Trophoblast cell (in vitro differentiated cells and primary cell): ENCODE data around the gene DAGLB.

Experiments used
- DNase-seq, 2 donors: peaks; one replicate each; pipeline ENCODE4 v3.0.0-alpha.2; 2016
- H2AFZ ChIP-seq: 2 replicates; pipeline ENCODE4 v1.6.1; 2013; ENCODE audit warnings: low read length, moderate library complexity, mild to moderate bottlenecking; ENCODE audit not compliant: insufficient read depth, poor library complexity
- H2AK5ac ChIP-seq: 2 replicates; pipeline ENCODE4 v1.6.1; 2013; ENCODE audit warnings: mild to moderate bottlenecking, low read length
- H2BK120ac ChIP-seq: 2 replicates; pipeline ENCODE4 v1.6.1; 2013; ENCODE audit warnings: low read length, mild to moderate bottlenecking, moderate library complexity; ENCODE audit not compliant: insufficient read depth, poor library complexity
- H2BK12ac ChIP-seq: 2 replicates; pipeline ENCODE4 v1.6.1; 2013; ENCODE audit warnings: mild to moderate bottlenecking, low read length, moderate library complexity
- H2BK5ac ChIP-seq: 2 replicates; pipeline ENCODE4 v1.6.1; 2013; ENCODE audit warnings: low read length, low read depth, moderate library complexity, mild to moderate bottlenecking; ENCODE audit not compliant: poor library complexity
- H3K14ac ChIP-seq: 2 replicates; pipeline ENCODE4 v1.6.1; 2013; ENCODE audit warnings: mild to moderate bottlenecking, low read length
- H3K18ac ChIP-seq: 2 replicates; pipeline ENCODE4 v1.6.1; 2013; ENCODE audit warnings: mild to moderate bottlenecking, low read length
- H3K23ac ChIP-seq: 2 replicates; pipeline ENCODE4 v1.6.1; 2013; ENCODE audit warnings: low read length
- H3K27ac ChIP-seq: 2 replicates; pipeline ENCODE4 v1.5.1; 2013; ENCODE audit warnings: low read depth, mild to moderate bottlenecking, inconsistent platforms, low read length, moderate library complexity
- H3K27me3 ChIP-seq: 2 replicates; pipeline ENCODE4 v1.6.1; 2013; ENCODE audit warnings: inconsistent platforms, mild to moderate bottlenecking, low read length, moderate library complexity; ENCODE audit not compliant: insufficient read depth
- H3K36me3 ChIP-seq, 2 experiments: 1 replicate in 1 of 2; 2 replicates in 1 of 2; pipeline ENCODE4 v1.6.1; 2013; ENCODE audit warnings: low read length in 2 of 2, mild to moderate bottlenecking in 2 of 2, moderate library complexity in 1 of 2; ENCODE audit not compliant: insufficient read depth in 2 of 2, control insufficient read depth in 1 of 2
- H3K4ac ChIP-seq: 2 replicates; pipeline ENCODE4 v1.6.1; 2013; ENCODE audit warnings: low read depth, mild to moderate bottlenecking, low read length, moderate library complexity
- H3K4me1 ChIP-seq, 2 experiments: 1 replicate in 1 of 2; 2 replicates in 1 of 2; pipeline ENCODE4 v1.6.1; 2013; ENCODE audit warnings: low read length in 2 of 2, mild to moderate bottlenecking in 2 of 2, moderate library complexity in 1 of 2; ENCODE audit not compliant: insufficient read depth in 2 of 2, control insufficient read depth in 1 of 2
- H3K4me2 ChIP-seq: 2 replicates; pipeline ENCODE4 v1.6.1; 2013; ENCODE audit warnings: inconsistent platforms, mild to moderate bottlenecking, low read length, moderate library complexity
- H3K4me3 ChIP-seq: 2 replicates; pipeline ENCODE4 v1.5.1; 2013; ENCODE audit warnings: mild to moderate bottlenecking, low read depth, low read length, inconsistent platforms
- H3K79me1 ChIP-seq: one replicate; pipeline ENCODE4 v1.6.1; 2013; ENCODE audit warnings: low read length
- H3K79me2 ChIP-seq: 2 replicates; pipeline ENCODE4 v1.6.1; 2013; ENCODE audit warnings: low read length, mild to moderate bottlenecking; ENCODE audit not compliant: control insufficient read depth, insufficient read depth, poor library complexity
- H3K9ac ChIP-seq: 2 replicates; pipeline ENCODE4 v1.6.1; 2013; ENCODE audit warnings: mild to moderate bottlenecking, low read length
- H3K9me3 ChIP-seq: 2 replicates; pipeline ENCODE4 v1.6.1; 2013; ENCODE audit warnings: low read depth, mild to moderate bottlenecking, control low read depth, inconsistent platforms, low read length; ENCODE audit not compliant: insufficient read depth
- H4K12ac ChIP-seq: 2 replicates; pipeline ENCODE4 v1.6.1; 2013; ENCODE audit warnings: low read depth, mild to moderate bottlenecking, low read length, moderate library complexity
- H4K8ac ChIP-seq: 2 replicates; pipeline ENCODE4 v1.6.1; 2013; ENCODE audit warnings: low read depth, mild to moderate bottlenecking, low read length, moderate library complexity
- H4K91ac ChIP-seq: one replicate; pipeline ENCODE4 v1.6.1; 2013; ENCODE audit warnings: low read depth, mild to moderate bottlenecking, low read length, moderate library complexity
- WGBS: extraction: QIAGEN DNeasy Blood & Tissue Kit; methylation state at CpG from one replicate; pipeline ENCODE4 v1.1.7; 2013; ENCODE audit warnings: missing lambda C conversion rate; ENCODE audit not compliant: insufficient read length, insufficient coverage; ENCODE audit errors: extremely low coverage; 5-methylcytosine and 5-hydroxymethylcytosine counted together

DAGLB gene

GRCh38 chr7:6448943-6449543 is 1.3 kb upstream of the DAGLB start:
- no peak overlapping the region for H4K91ac ChIP-seq
- H3K79me1 ChIP-seq, result peaks cover 7% of the 10 kb centered on the region
- H3K36me3 ChIP-seq, result peaks cover 8 to 10% of the 10 kb centered on the region in 2 experiments
- no peak overlapping the region for H4K12ac ChIP-seq
- H3K4me1 ChIP-seq, result peaks cover 0 to 4% of the 10 kb centered on the region in 2 experiments
- H3K23ac ChIP-seq, result no peak overlapping the region
- H3K79me2 ChIP-seq, result peaks cover 5% of the 10 kb centered on the region
- H3K4ac ChIP-seq, result no peak overlapping the region
- H3K9ac ChIP-seq, result no peak overlapping the region
- H2AFZ ChIP-seq, result no peak overlapping the region
- H2BK120ac ChIP-seq, result no peak overlapping the region
- H3K18ac ChIP-seq, result no peak overlapping the region
- H2BK5ac ChIP-seq, result no peak overlapping the region
- H3K9me3 ChIP-seq, result no peaks in the 10 kb centered on the region
- peak in 1 of 2 donors; percentile 29 for DNase-seq
- H4K8ac ChIP-seq, result no peak overlapping the region
- H3K4me3 ChIP-seq, result no peak overlapping the region
- WGBS, result no CpG with 5 or more reads among the region's 16 CpGs
- no peak overlapping the region for H2AK5ac ChIP-seq
- H3K27ac ChIP-seq, result no peak overlapping the region
- H2BK12ac ChIP-seq, result no peak overlapping the region
- no peak overlapping the region for H3K14ac ChIP-seq
- H3K4me2 ChIP-seq, result no peak overlapping the region
- H3K27me3 ChIP-seq, result no peaks in the 10 kb centered on the region

- WGBS, result no CpG with 5 or more reads among the region's 29 CpGs
- Histone ChIP-seq H3K9ac (peak overlapping the region; percentile 86), H3K79me1 (peaks cover 7% of the 10 kb centered on the region), H2BK120ac (no peak overlapping the region), H3K79me2 (peaks cover 5% of the 10 kb centered on the region), H3K27ac (no peak overlapping the region), H3K4me2 (peak overlapping the region; percentile 77), H3K9me3 (no peaks in the 10 kb centered on the region), H3K4me1 (peaks cover 0 to 4% of the 10 kb centered on the region in 2 experiments), H3K23ac (no peak overlapping the region), H2AFZ (peak overlapping the region; percentile 82), H4K8ac (peak overlapping the region; percentile 79), H3K27me3 (no peaks in the 10 kb centered on the region), H2BK5ac (no peak overlapping the region), H2BK12ac (no peak overlapping the region), H3K4ac (peak overlapping the region; percentile 57), H3K18ac (peak overlapping the region; percentile 59), H3K4me3 (peak overlapping the region; percentile 91), H4K91ac (peak overlapping the region; percentile 49), H3K14ac (peak overlapping the region; percentile 89), H2AK5ac (no peak overlapping the region), H3K36me3 (peaks cover 14 to 21% of the 10 kb centered on the region in 2 experiments), H4K12ac (peak overlapping the region; percentile 63)
- DNase-seq, result peak; percentile 90
Observed at GRCh38 chr7:6446838-6447580, 745 bp downstream of the DAGLB start.

- Histone ChIP-seq H4K12ac (no peak overlapping the region), H4K91ac (no peak overlapping the region), H3K18ac (no peak overlapping the region), H3K23ac (no peak overlapping the region), H3K27ac (no peak overlapping the region), H4K8ac (no peak overlapping the region), H2BK12ac (no peak overlapping the region), H2AFZ (no peak overlapping the region), H3K27me3 (no peaks in the 10 kb centered on the region), H2BK120ac (no peak overlapping the region), H3K79me2 (peaks cover 5% of the 10 kb centered on the region), H3K4ac (no peak overlapping the region), H2BK5ac (no peak overlapping the region), H3K79me1 (peaks cover 7% of the 10 kb centered on the region), H3K9ac (no peak overlapping the region), H3K36me3 (peaks cover 17 to 25% of the 10 kb centered on the region in 2 experiments), H3K4me2 (no peak overlapping the region), H3K4me1 (peaks cover 0 to 4% of the 10 kb centered on the region in 2 experiments), H3K14ac (no peak overlapping the region), H3K4me3 (no peak overlapping the region), H3K9me3 (no peaks in the 10 kb centered on the region), H2AK5ac (no peak overlapping the region)
- peak in 1 of 2 donors; percentile 77 for DNase-seq
- no CpG with 5 or more reads among the region's 13 CpGs for WGBS
Observed at GRCh38 chr7:6444516-6445269, 3.1 kb downstream of the DAGLB start.

GRCh38 chr7:6443372-6443941 is 4.3 kb downstream of the DAGLB start:
- no peak overlapping the region for H3K23ac ChIP-seq
- WGBS, result no CpG with 5 or more reads among the region's 5 CpGs
- no peak overlapping the region for H2BK120ac ChIP-seq
- no peaks in the 10 kb centered on the region for H3K9me3 ChIP-seq
- DNase-seq, result peak; percentile 94 to 98
- no peak overlapping the region for H2BK5ac ChIP-seq
- no peaks in the 10 kb centered on the region for H3K27me3 ChIP-seq
- no peak overlapping the region for H3K18ac ChIP-seq
- H3K4ac ChIP-seq, result no peak overlapping the region
- no peak overlapping the region for H3K4me3 ChIP-seq
- no peak overlapping the region for H3K27ac ChIP-seq
- peaks cover 5% of the 10 kb centered on the region for H3K79me2 ChIP-seq
- H3K14ac ChIP-seq, result no peak overlapping the region
- no peak overlapping the region for H4K91ac ChIP-seq
- H4K12ac ChIP-seq, result no peak overlapping the region
- H3K4me2 ChIP-seq, result no peak overlapping the region
- H3K9ac ChIP-seq, result no peak overlapping the region
- no peak overlapping the region for H4K8ac ChIP-seq
- H3K4me1 ChIP-seq, result peaks cover 9 to 11% of the 10 kb centered on the region in 2 experiments
- H2AK5ac ChIP-seq, result no peak overlapping the region
- peaks cover 17 to 25% of the 10 kb centered on the region in 2 experiments for H3K36me3 ChIP-seq
- H2AFZ ChIP-seq, result no peak overlapping the region
- H2BK12ac ChIP-seq, result no peak overlapping the region
- H3K79me1 ChIP-seq, result peaks cover 7% of the 10 kb centered on the region
